PC-3 (cell line): ENCODE results near the gene TGFA. TPM values are rescaled to one million over a fixed set of nuclear protein-coding genes. Genes with fewer than 3 reads are reported as not detected.

Source experiments
- ATAC-seq: fragments of 200-7000 bp; cut with Tn5 transposase; 2 replicates; pipeline ENCODE4 v1.9.1; 2020; ENCODE audit warnings: mild to moderate bottlenecking, moderate library complexity
- BruUV-seq: library from RNA; stranded (reverse); fragments of 400-500 nt; replicated peaks from 2 replicates; lab custom pipeline; 2021; lab: Mats Ljungman, UMichigan
- CTCF ChIA-PET: fragments of 300-600 bp; sonication (Branson Sonifier 250); formaldehyde crosslinking; loops from one replicate; lab custom pipeline; 2022; ENCODE audit warnings: antibody characterized with exemption; lab: Charles Lee
- POLR2A ChIA-PET: fragments of 300-600 bp; sonication (Branson Sonifier 250); formaldehyde crosslinking; loops from one replicate; lab custom pipeline; 2022; ENCODE audit warnings: antibody characterized with exemption; ENCODE audit not compliant: unreplicated experiment; lab: Charles Lee
- DNase-seq: peaks from one replicate; pipeline ENCODE4 v3.0.0-alpha.2; 2015
- H2AFZ ChIP-seq: fragments of 300-600 bp; sonication (generic); 2 replicates; pipeline ENCODE4 v1.6.0; 2016; ENCODE audit warnings: antibody characterized with exemption, low read length
- H3F3A ChIP-seq: fragments of 300-600 bp; sonication (generic); one replicate; pipeline ENCODE4 v1.6.0; 2017; ENCODE audit warnings: antibody characterized with exemption, low read length, control low read depth, mild to moderate bottlenecking; ENCODE audit not compliant: unreplicated experiment
- H3K27ac ChIP-seq: fragments of 300-600 bp; sonication (generic); 2 replicates; pipeline ENCODE4 v1.5.1; 2016; ENCODE audit warnings: mild to moderate bottlenecking, low read length
- H3K27me3 ChIP-seq: fragments of 300-600 bp; sonication (generic); 2 replicates; pipeline ENCODE4 v1.6.1; 2016; ENCODE audit warnings: low read length, mixed read lengths
- H3K36me3 ChIP-seq: fragments of 300-600 bp; sonication (generic); 2 replicates; pipeline ENCODE4 v1.6.1; 2016; ENCODE audit warnings: low read depth, mixed run types, low read length, mixed read lengths
- H3K4me1 ChIP-seq: fragments of 300-600 bp; sonication (generic); 2 replicates; pipeline ENCODE4 v1.5.1; 2016; ENCODE audit warnings: low read length; ENCODE audit not compliant: insufficient read depth
- H3K4me2 ChIP-seq: fragments of 300-600 bp; sonication (generic); 2 replicates; pipeline ENCODE4 v1.6.0; 2016; ENCODE audit warnings: low read length
- H3K4me3 ChIP-seq: fragments of 300-600 bp; sonication (generic); 2 replicates; pipeline ENCODE4 v1.5.1; 2016; ENCODE audit warnings: mild to moderate bottlenecking, low read length, mixed read lengths
- H3K79me2 ChIP-seq: fragments of 300-600 bp; sonication (generic); 2 replicates; pipeline ENCODE4 v1.6.1; 2017; ENCODE audit warnings: low read length, mixed read lengths
- H3K9ac ChIP-seq: fragments of 300-600 bp; sonication (generic); 2 replicates; pipeline ENCODE4 v1.6.0; 2016; ENCODE audit warnings: mild to moderate bottlenecking, low read length
- H3K9me2 ChIP-seq: fragments of 300-600 bp; sonication (generic); replicated peaks from 2 replicates; pipeline ENCODE4 v1.6.1; 2016; ENCODE audit warnings: mixed run types, low read length, mixed read lengths
- H3K9me3 ChIP-seq: fragments of 300-600 bp; sonication (generic); 2 replicates; pipeline ENCODE4 v1.6.1; 2016; ENCODE audit warnings: low read length, mixed read lengths
- H4K20me1 ChIP-seq: fragments of 300-600 bp; sonication (generic); 2 replicates; pipeline ENCODE4 v1.6.1; 2016; ENCODE audit warnings: low read length, mixed read lengths
- EZH2 ChIP-seq: fragments of 300-600 bp; sonication (generic); IDR thresholded peaks from one replicate; pipeline ENCODE4 v1.6.1; 2017; ENCODE audit warnings: antibody characterized with exemption, mild to moderate bottlenecking, low read length; ENCODE audit not compliant: unreplicated experiment
- EZH2phosphoT487 ChIP-seq: fragments of 300-600 bp; sonication (generic); IDR thresholded peaks from 2 replicates; pipeline ENCODE4 v1.6.1; 2018; ENCODE audit warnings: mild to moderate bottlenecking, antibody characterized with exemption, low read length, borderline replicate concordance
- intact Hi-C: fragments of 100-400 bp; cut with micrococcal nuclease; formaldehyde crosslinking; loops from 2 replicates; pipeline ENCODE4 v1.9.0; 2023
- total RNA-seq: library from RNA; depleted of rRNA; stranded (reverse); fragments of >200 nt; gene quantifications from 2 replicates; pipeline ENCODE4 v1.2.3, GENCODE V29; 2014
- TF ChIP-seq, protein P1 (sequence below): fragments of 300-600 bp; sonication (generic); conservative IDR thresholded peaks from 2 replicates; pipeline ENCODE4 v1.5.1; 2017; ENCODE audit warnings: antibody characterized with exemption, low read depth, mild to moderate bottlenecking, low read length

TGFA gene
- total RNA-seq, 1 experiment from 2014 or later = 45.0 TPM

DNA sequence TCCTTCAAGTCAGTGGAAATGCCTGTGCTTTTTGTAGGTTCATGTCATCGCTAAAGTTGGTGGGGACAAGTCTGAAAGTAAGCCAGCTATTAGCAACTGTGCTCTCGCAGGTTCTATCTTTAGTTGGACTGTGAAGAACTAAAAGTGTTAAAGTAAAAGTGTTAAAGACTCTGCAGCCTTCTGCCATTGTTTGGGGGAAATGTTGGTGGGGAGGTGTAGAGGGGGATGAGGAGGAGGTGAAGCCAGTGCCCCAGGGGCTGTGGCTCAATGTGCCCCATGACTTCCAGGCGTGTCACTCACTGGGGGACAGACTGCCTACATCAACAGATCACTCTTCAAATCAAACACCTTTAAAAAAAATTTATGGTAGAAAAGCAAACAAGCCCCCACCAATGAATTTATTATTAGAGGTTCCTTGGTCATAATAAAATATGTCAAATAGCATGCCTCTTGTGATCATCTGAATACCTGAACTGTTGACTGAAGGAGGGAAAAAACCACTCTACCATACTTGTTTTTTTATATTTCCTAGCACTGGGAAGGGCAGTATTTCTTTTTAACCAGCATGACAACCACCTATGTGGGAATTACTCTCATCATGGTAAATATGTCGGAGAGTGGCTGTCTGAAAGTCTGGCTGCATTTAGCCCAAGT, 19.3 kb downstream of the TGFA start:
- Histone ChIP-seq H3K4me3 (0 out of 2 replicates have a peak overlapping the region, but pooled peaks have one; percentile 2), H3K4me1 (peaks cover 61% of the 10 kb centered on the region), H3K9me2 (no peaks in the 10 kb centered on the region), H3K27ac (peak overlapping the region; percentile 71), H3K27me3 (no peaks in the 10 kb centered on the region), H3K79me2 (peaks cover 100% of the 10 kb centered on the region), H2AFZ (no peak overlapping the region), H3K9ac (peak overlapping the region; percentile 28; the same call in 1 of the 2 replicates), H4K20me1 (no peaks in the 10 kb centered on the region), H3K4me2 (peak overlapping the region; percentile 55), H3F3A (no peaks in the 10 kb centered on the region), H3K36me3 (peaks cover 35% of the 10 kb centered on the region), H3K9me3 (0 out of 2 replicates have a peak, but pooled peaks cover 14% of the 10 kb centered on the region)
- TF ChIP-seq, protein P1, sequence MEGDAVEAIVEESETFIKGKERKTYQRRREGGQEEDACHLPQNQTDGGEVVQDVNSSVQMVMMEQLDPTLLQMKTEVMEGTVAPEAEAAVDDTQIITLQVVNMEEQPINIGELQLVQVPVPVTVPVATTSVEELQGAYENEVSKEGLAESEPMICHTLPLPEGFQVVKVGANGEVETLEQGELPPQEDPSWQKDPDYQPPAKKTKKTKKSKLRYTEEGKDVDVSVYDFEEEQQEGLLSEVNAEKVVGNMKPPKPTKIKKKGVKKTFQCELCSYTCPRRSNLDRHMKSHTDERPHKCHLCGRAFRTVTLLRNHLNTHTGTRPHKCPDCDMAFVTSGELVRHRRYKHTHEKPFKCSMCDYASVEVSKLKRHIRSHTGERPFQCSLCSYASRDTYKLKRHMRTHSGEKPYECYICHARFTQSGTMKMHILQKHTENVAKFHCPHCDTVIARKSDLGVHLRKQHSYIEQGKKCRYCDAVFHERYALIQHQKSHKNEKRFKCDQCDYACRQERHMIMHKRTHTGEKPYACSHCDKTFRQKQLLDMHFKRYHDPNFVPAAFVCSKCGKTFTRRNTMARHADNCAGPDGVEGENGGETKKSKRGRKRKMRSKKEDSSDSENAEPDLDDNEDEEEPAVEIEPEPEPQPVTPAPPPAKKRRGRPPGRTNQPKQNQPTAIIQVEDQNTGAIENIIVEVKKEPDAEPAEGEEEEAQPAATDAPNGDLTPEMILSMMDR = no peak
- no peak for TF ChIP-seq EZH2phosphoT487
- BruUV-seq = no TSS peak
- DNase-seq = peak; percentile 68
- POLR2A ChIA-PET = interaction anchor here (0.5 kb wide), 1 partner anchor 241 kb away, joined by 3 read pairs; the partner anchor contains the start of gene SNRPG
- CTCF ChIA-PET = no interaction called here
- intact Hi-C loops = loop anchor here (1.0 to 2.0 kb wide), 3 partner anchors 10 to 36 kb away; partner anchors contain the start of gene TGFA
- peak; percentile 80 for ATAC-seq

DNA sequence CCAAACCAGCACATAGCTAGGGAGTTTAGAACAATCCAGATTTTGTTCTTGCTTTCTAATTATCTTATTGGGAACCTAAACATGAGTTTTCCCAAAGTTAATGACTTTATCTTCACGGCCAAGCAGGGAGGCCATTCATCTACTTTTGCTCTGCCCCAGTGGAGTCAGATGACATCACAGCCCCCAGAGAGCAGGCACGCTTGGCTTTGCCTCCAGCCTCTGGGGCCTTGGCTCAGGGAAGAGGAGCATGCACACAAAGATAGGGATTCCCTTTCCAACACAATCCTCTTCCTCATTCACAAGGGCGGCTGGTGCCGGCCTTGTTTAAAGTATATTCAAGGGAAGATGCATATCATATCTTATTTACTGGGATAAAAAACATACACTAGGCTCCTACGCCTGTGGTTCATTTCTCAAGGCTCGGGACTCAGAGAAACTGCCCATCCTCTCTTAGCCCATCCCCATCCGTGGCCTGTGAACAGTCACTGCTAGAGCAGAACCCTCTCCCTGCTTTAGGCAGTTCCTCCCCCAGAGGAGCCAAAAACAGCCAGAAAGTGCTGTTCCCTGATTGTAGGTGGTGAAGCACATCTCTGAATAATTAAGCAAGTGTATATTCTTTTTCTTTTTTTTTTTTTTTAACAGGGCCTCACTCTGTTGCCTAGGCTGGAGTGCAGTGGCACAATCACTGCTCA, 21.2 kb downstream of the TGFA start:
- H3K27me3 ChIP-seq = no peaks in the 10 kb centered on the region
- no peak overlapping the region for H2AFZ ChIP-seq
- no peaks in the 10 kb centered on the region for H3F3A ChIP-seq
- H3K9ac ChIP-seq = no peak overlapping the region
- peaks cover 100% of the 10 kb centered on the region for H3K79me2 ChIP-seq
- CTCF ChIA-PET = interaction anchor here (0.7 kb wide), 1 partner anchor 215 kb away, joined by 3 read pairs; no protein-coding TSS in a partner anchor
- no peak overlapping the region for H3K4me2 ChIP-seq
- H3K27ac ChIP-seq = no peak overlapping the region
- no peak overlapping the region for H3K4me3 ChIP-seq
- no TSS peak for BruUV-seq
- H3K9me2 ChIP-seq = no peaks in the 10 kb centered on the region
- no peak for DNase-seq
- 0 out of 2 replicates have a peak, but pooled peaks cover 9% of the 10 kb centered on the region for H3K9me3 ChIP-seq
- TF ChIP-seq, protein P1 = no peak
- no peak for TF ChIP-seq EZH2
- TF ChIP-seq EZH2phosphoT487 = no peak
- ATAC-seq = no peak
- H3K4me1 ChIP-seq = peaks cover 63% of the 10 kb centered on the region
- POLR2A ChIA-PET = no interaction called here
- intact Hi-C loops = no loop called here
- H3K36me3 ChIP-seq = peaks cover 28% of the 10 kb centered on the region
- no peaks in the 10 kb centered on the region for H4K20me1 ChIP-seq
